GM12891 (cell line): ENCODE measurements around the gene SND1.

Experiments
- PAX5 ChIP-seq: IDR thresholded peaks from 2 replicates; pipeline ENCODE4 v1.6.1; 2011; ENCODE audit warnings: low read length, moderate library complexity, mild to moderate bottlenecking; ENCODE audit not compliant: insufficient read depth, severe bottlenecking
- POLR2A ChIP-seq: IDR thresholded peaks from 2 replicates; pipeline ENCODE4 v1.6.1; 2011; ENCODE audit warnings: low read depth, low read length, control low read depth
- POLR2AphosphoS5 ChIP-seq: IDR thresholded peaks from 2 replicates; pipeline ENCODE4 v1.6.1; 2011; ENCODE audit warnings: low read depth, low read length, control low read depth
- POU2F2 ChIP-seq: IDR thresholded peaks from 2 replicates; pipeline ENCODE4 v1.6.1; 2011; ENCODE audit warnings: low read depth, mild to moderate bottlenecking, control low read depth, low read length, moderate library complexity
- SPI1 ChIP-seq: IDR thresholded peaks from 2 replicates; pipeline ENCODE4 v1.6.1; 2011; ENCODE audit warnings: low read depth, low read length, control low read depth
- TAF1 ChIP-seq: IDR thresholded peaks from 2 replicates; pipeline ENCODE4 v1.6.1; 2011; ENCODE audit warnings: low read depth, low read length, control low read depth

DNA sequence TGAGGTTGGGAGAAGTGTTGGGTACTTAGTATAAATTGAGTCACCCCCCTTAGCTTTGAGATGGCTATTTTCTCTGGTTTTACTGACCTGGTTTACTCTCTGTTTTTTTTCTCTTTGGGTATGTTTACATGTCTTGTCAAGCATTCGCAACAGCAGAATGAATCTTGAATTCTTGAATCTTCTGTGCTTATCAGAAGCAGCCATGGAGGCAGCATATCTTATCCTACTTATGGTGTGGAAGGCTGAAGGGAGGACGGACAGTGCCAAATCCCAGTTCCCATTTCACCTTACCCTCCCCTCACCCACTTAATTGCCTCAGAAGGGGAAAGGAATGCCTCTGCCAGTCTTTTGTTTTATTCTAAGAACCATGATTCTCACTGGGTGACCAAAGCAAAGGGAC, 3.7 kb downstream of the SND1 start:
- TF ChIP-seq POLR2AphosphoS5 (no peak), POLR2A (no peak), SPI1 (no peak), PAX5 (no peak), POU2F2 (no peak), TAF1 (no peak)
